BE2C (cell line): ENCODE data around the gene CAP1.

Experiments
- DNase-seq: peaks from one replicate; pipeline ENCODE4 v3.0.0-alpha.2; 2020
- H3K27me3 ChIP-seq: fragments of 250-450 bp; sonication (Bioruptor Pico); 2 replicates; pipeline ENCODE4 v1.5.1; 2020; ENCODE audit warnings: mild to moderate bottlenecking
- H3K36me3 ChIP-seq: fragments of 250-450 bp; sonication (Bioruptor Pico); 2 replicates; pipeline ENCODE4 v1.5.1; 2020; ENCODE audit warnings: mild to moderate bottlenecking
- H3K4me1 ChIP-seq: fragments of 250-450 bp; sonication (Bioruptor Pico); 2 replicates; pipeline ENCODE4 v1.5.1; 2020
- H3K4me3 ChIP-seq: 2 replicates; pipeline ENCODE4 v1.5.1; 2011; ENCODE audit warnings: low read depth, low read length
- H3K9me3 ChIP-seq: fragments of 250-450 bp; sonication (Bioruptor Pico); 2 replicates; pipeline ENCODE4 v1.5.1; 2020
- CTCF ChIP-seq: IDR thresholded peaks from 2 replicates; pipeline ENCODE4 v1.5.1; 2012; ENCODE audit warnings: mild to moderate bottlenecking, low read depth, low read length

CAP1 gene

GRCh38 chr1:40017951-40018575 is 22.5 kb upstream of the CAP1 start:
- TF ChIP-seq CTCF = no peak
- H3K4me1 ChIP-seq = no peaks in the 10 kb centered on the region
- DNase-seq = no peak
- no peaks in the 10 kb centered on the region for H3K27me3 ChIP-seq
- no peaks in the 10 kb centered on the region for H3K9me3 ChIP-seq
- no peak overlapping the region for H3K4me3 ChIP-seq
- no peaks in the 10 kb centered on the region for H3K36me3 ChIP-seq

- no peak for DNase-seq
- H3K27me3 ChIP-seq = no peaks in the 10 kb centered on the region
- no peaks in the 10 kb centered on the region for H3K9me3 ChIP-seq
- no peaks in the 10 kb centered on the region for H3K36me3 ChIP-seq
- no peak for TF ChIP-seq CTCF
- H3K4me3 ChIP-seq = no peak overlapping the region
- no peaks in the 10 kb centered on the region for H3K4me1 ChIP-seq
These were observed 20.0 kb upstream of the CAP1 start for GRCh38 chr1:40020447-40021085.

- H3K4me1 ChIP-seq = no peaks in the 10 kb centered on the region
- no peak overlapping the region for H3K4me3 ChIP-seq
- no peaks in the 10 kb centered on the region for H3K9me3 ChIP-seq
- no peak for DNase-seq
- no peaks in the 10 kb centered on the region for H3K27me3 ChIP-seq
- no peaks in the 10 kb centered on the region for H3K36me3 ChIP-seq
- no peak for TF ChIP-seq CTCF
These were observed 17.1 kb upstream of the CAP1 start for GRCh38 chr1:40023379-40023944.

GRCh38 chr1:40024671-40025070 is 15.9 kb upstream of the CAP1 start:
- TF ChIP-seq CTCF = no peak
- no peaks in the 10 kb centered on the region for H3K27me3 ChIP-seq
- no peaks in the 10 kb centered on the region for H3K9me3 ChIP-seq
- no peak overlapping the region for H3K4me3 ChIP-seq
- H3K36me3 ChIP-seq = no peaks in the 10 kb centered on the region
- DNase-seq = no peak
- H3K4me1 ChIP-seq = no peaks in the 10 kb centered on the region

- H3K9me3 ChIP-seq = no peaks in the 10 kb centered on the region
- H3K4me3 ChIP-seq = no peak overlapping the region
- H3K36me3 ChIP-seq = no peaks in the 10 kb centered on the region
- no peaks in the 10 kb centered on the region for H3K27me3 ChIP-seq
- no peak for DNase-seq
- H3K4me1 ChIP-seq = no peaks in the 10 kb centered on the region
- no peak for TF ChIP-seq CTCF
These were observed 12.9 kb upstream of the CAP1 start for GRCh38 chr1:40027647-40028046.

- no peaks in the 10 kb centered on the region for H3K36me3 ChIP-seq
- DNase-seq = no peak
- no peak for TF ChIP-seq CTCF
These were observed 10.9 kb upstream of the CAP1 start for GRCh38 chr1:40029608-40030007.

More at GRCh38 chr1:40029608-40030007, 10.9 kb upstream of the CAP1 start:
- H3K9me3 ChIP-seq = no peaks in the 10 kb centered on the region
- H3K4me1 ChIP-seq = no peaks in the 10 kb centered on the region
- H3K4me3 ChIP-seq = no peak overlapping the region
- H3K27me3 ChIP-seq = no peaks in the 10 kb centered on the region
